Left lung (tissue), 10 donors: ENCODE data around the gene FOCAD. TPM values are rescaled to one million over a fixed set of nuclear protein-coding genes. Genes with fewer than 3 reads are reported as not detected.

Experiments
- ATAC-seq: fragments of 200-7000 bp; cut with Tn5 transposase; one replicate; pipeline ENCODE4 v1.9.1; 2020; ENCODE audit warnings: moderate library complexity
- DNase-seq, 4 donors: peaks; one replicate each; pipeline ENCODE4 v3.0.0-alpha.2; 2013 to 2020
- H3K27ac ChIP-seq, 2 donors: fragments of 200-600 bp; sonication (generic) in 1 of 2; one replicate each; pipeline versions ENCODE4 v1.5.0 to v1.8.0; 2020 to 2021
- H3K27me3 ChIP-seq, 2 donors: fragments of 200-600 bp; sonication (generic) in 1 of 2; one replicate each; pipeline versions ENCODE4 v1.5.0 to v1.8.0; 2020 to 2021
- H3K36me3 ChIP-seq, 2 donors: fragments of 200-600 bp; sonication (generic) in 1 of 2; one replicate each; pipeline versions ENCODE4 v1.5.0 to v1.8.0; 2020 to 2021
- H3K4me1 ChIP-seq, 2 donors: fragments of 200-600 bp; one replicate each; pipeline ENCODE4 v1.8.0; 2021
- H3K4me3 ChIP-seq, 2 donors: fragments of 200-600 bp; sonication (generic) in 1 of 2; one replicate each; pipeline versions ENCODE4 v1.5.0 to v1.8.0; 2020 to 2021; ENCODE audit warnings: mild to moderate bottlenecking in 1 of 2
- H3K9me3 ChIP-seq, 2 donors: fragments of 200-600 bp; sonication (generic) in 1 of 2; one replicate each; pipeline versions ENCODE4 v1.5.0 to v1.8.0; 2020 to 2021
- intact Hi-C, 2 donors: fragments of 100-400 bp; cut with DNase I; formaldehyde crosslinking; loops; one replicate each; pipeline versions ENCODE4 v1.11.2 to v1.14.2; 2022
- polyA plus RNA-seq, 6 donors: library from polyadenylated mRNA; unstranded; fragments of 120-200 nt; gene quantifications; one replicate each; pipeline ENCODE4 v1.2.1, GENCODE V29; 2013; ENCODE audit not compliant: insufficient read length in 6 of 6
- total RNA-seq, 2 donors: library from RNA; stranded (reverse); fragmentation: NEBNext Ultra II Directional; extraction: Animal tissue kit (Norgen Biotek cat#: 25700); gene quantifications; one replicate each; pipeline ENCODE4 v1.2.1, GENCODE V29; 2021
- TF ChIP-seq, protein P1 (sequence below), 2 donors: fragments of 200-600 bp; sonication (generic) in 1 of 2; IDR thresholded peaks; one replicate each; pipeline versions ENCODE4 v1.5.0 to v1.8.0; 2021; ENCODE audit warnings: antibody characterized with exemption in 2 of 2
- donor health status: DM: no; HTN: yes; CAD: no.
- donor health status: DM: no; HTN: no; CAD: no.

Gene FOCAD
- total and polyA plus RNA-seq, 8 donors = 23.6 to 43.1 (median 29.9) TPM

- Histone ChIP-seq H3K27me3 (no peaks in the 10 kb centered on the region), H3K4me1 (no peaks in the 10 kb centered on the region), H3K27ac (no peak overlapping the region), H3K36me3 (peaks cover 0 to 30% of the 10 kb centered on the region in 2 donors), H3K4me3 (no peak overlapping the region), H3K9me3 (no peaks in the 10 kb centered on the region)
- intact Hi-C loops = no loop called here
- TF ChIP-seq, protein P1, sequence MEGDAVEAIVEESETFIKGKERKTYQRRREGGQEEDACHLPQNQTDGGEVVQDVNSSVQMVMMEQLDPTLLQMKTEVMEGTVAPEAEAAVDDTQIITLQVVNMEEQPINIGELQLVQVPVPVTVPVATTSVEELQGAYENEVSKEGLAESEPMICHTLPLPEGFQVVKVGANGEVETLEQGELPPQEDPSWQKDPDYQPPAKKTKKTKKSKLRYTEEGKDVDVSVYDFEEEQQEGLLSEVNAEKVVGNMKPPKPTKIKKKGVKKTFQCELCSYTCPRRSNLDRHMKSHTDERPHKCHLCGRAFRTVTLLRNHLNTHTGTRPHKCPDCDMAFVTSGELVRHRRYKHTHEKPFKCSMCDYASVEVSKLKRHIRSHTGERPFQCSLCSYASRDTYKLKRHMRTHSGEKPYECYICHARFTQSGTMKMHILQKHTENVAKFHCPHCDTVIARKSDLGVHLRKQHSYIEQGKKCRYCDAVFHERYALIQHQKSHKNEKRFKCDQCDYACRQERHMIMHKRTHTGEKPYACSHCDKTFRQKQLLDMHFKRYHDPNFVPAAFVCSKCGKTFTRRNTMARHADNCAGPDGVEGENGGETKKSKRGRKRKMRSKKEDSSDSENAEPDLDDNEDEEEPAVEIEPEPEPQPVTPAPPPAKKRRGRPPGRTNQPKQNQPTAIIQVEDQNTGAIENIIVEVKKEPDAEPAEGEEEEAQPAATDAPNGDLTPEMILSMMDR (IDR thresholded peaks at IDR 0.05) = no peak
- DNase-seq (no peak), ATAC-seq (no peak)
Observed at GRCh38 chr9:20771729-20772128, 87.7 kb downstream of the FOCAD start.

- no peak overlapping the region for H3K4me3 ChIP-seq
- intact Hi-C loops = no loop called here
- DNase-seq = no peak
- H3K27ac ChIP-seq = no peak overlapping the region
- no peaks in the 10 kb centered on the region for H3K27me3 ChIP-seq
- ATAC-seq = no peak
- no peaks in the 10 kb centered on the region for H3K9me3 ChIP-seq
- peaks cover 0 to 19% of the 10 kb centered on the region in 2 donors for H3K36me3 ChIP-seq
- TF ChIP-seq, protein P1 (IDR thresholded peaks at IDR 0.05) = no peak
- H3K4me1 ChIP-seq = no peaks in the 10 kb centered on the region
Observed at GRCh38 chr9:20775683-20776082, 91.6 kb downstream of the FOCAD start.

GRCh38 chr9:20781092-20781491, 97.0 kb downstream of the FOCAD start:
- H3K27me3 ChIP-seq = no peaks in the 10 kb centered on the region
- H3K9me3 ChIP-seq = no peaks in the 10 kb centered on the region
- H3K36me3 ChIP-seq = peaks cover 0 to 10% of the 10 kb centered on the region in 2 donors
- intact Hi-C loops = no loop called here
- no peak for ATAC-seq
- no peak overlapping the region for H3K27ac ChIP-seq
- TF ChIP-seq, protein P1 (IDR thresholded peaks at IDR 0.05) = no peak
- no peak overlapping the region for H3K4me3 ChIP-seq
- no peak for DNase-seq
- no peaks in the 10 kb centered on the region for H3K4me1 ChIP-seq

- no peaks in the 10 kb centered on the region for H3K9me3 ChIP-seq
- no peak overlapping the region for H3K27ac ChIP-seq
- no peaks in the 10 kb centered on the region for H3K27me3 ChIP-seq
- H3K4me1 ChIP-seq = no peaks in the 10 kb centered on the region
- H3K4me3 ChIP-seq = no peak overlapping the region
- intact Hi-C loops = no loop called here
- TF ChIP-seq, protein P1 (IDR thresholded peaks at IDR 0.05) = no peak
- DNase-seq (no peak), ATAC-seq (no peak)
- peaks cover 0 to 10% of the 10 kb centered on the region in 2 donors for H3K36me3 ChIP-seq
Observed at GRCh38 chr9:20782289-20782688, 98.2 kb downstream of the FOCAD start.

- DNase-seq (no peak), ATAC-seq (no peak)
- Histone ChIP-seq H3K36me3 (peaks cover 0 to 10% of the 10 kb centered on the region in 2 donors), H3K9me3 (no peaks in the 10 kb centered on the region), H3K27me3 (no peaks in the 10 kb centered on the region), H3K4me3 (no peak overlapping the region), H3K4me1 (no peaks in the 10 kb centered on the region), H3K27ac (no peak overlapping the region)
- intact Hi-C loops = no loop called here
- TF ChIP-seq, protein P1 (IDR thresholded peaks at IDR 0.05) = no peak
Observed at GRCh38 chr9:20783057-20784038, 99.3 kb downstream of the FOCAD start.
